Measurements from ENCODE around the gene TMEM60.

- TF ChIP-seq CTCF (IDR thresholded peaks at IDR 0.05) = no peak
- TF ChIP-seq ZFX (IDR thresholded peaks at IDR 0.05; ENCODE audit: borderline replicate concordance) = no peak
Measured at GRCh38 chr7:77783545-77783944, 14.7 kb downstream of the TMEM60 start.
